ENCODE data around the gene NUP50.

Gene NUP50

GRCh38 chr22:45139693-45140092, 24.0 kb upstream of the NUP50 start:
- TF ChIP-seq, protein P1, sequence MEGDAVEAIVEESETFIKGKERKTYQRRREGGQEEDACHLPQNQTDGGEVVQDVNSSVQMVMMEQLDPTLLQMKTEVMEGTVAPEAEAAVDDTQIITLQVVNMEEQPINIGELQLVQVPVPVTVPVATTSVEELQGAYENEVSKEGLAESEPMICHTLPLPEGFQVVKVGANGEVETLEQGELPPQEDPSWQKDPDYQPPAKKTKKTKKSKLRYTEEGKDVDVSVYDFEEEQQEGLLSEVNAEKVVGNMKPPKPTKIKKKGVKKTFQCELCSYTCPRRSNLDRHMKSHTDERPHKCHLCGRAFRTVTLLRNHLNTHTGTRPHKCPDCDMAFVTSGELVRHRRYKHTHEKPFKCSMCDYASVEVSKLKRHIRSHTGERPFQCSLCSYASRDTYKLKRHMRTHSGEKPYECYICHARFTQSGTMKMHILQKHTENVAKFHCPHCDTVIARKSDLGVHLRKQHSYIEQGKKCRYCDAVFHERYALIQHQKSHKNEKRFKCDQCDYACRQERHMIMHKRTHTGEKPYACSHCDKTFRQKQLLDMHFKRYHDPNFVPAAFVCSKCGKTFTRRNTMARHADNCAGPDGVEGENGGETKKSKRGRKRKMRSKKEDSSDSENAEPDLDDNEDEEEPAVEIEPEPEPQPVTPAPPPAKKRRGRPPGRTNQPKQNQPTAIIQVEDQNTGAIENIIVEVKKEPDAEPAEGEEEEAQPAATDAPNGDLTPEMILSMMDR (IDR thresholded peaks at IDR 0.05; ENCODE audit: low read depth, low read length), result no peak
- Histone ChIP-seq H3K27ac (no peak overlapping the region), H3K9me3 (ENCODE audit: severe bottlenecking) (no peaks in the 10 kb centered on the region), H3K27me3 (ENCODE audit: insufficient read depth, low read depth, severe bottlenecking) (no peaks in the 10 kb centered on the region), H3K4me3 (ENCODE audit: low read depth, low read length) (no peak overlapping the region), H3K36me3 (no peaks in the 10 kb centered on the region)
- no peak for DNase-seq

DNA sequence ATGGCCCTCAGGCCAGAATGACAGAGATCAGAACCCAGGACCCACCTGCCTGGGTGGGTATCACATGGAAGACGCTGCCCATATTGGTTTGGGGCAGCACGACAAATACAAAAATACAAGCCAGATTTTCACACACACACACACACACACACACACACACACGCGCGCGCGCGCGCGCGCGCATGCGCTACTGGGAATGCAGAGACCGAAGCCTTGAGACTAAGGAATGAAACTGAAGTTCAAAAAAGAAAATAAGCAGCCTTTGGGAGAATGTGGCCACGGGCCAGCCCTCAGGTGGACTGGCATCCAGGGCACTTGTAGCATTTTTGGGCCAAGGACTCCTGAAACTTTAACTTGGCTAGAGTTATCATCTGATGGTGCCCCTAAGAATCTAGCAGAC, 21.3 kb upstream of the NUP50 start:
- DNase-seq, result no peak
- H3K36me3 ChIP-seq, result no peaks in the 10 kb centered on the region
- H3K4me3 ChIP-seq (ENCODE audit: low read depth, low read length), result no peak overlapping the region
- no peak overlapping the region for H3K27ac ChIP-seq
- no peaks in the 10 kb centered on the region for H3K27me3 ChIP-seq (ENCODE audit: insufficient read depth, low read depth, severe bottlenecking)
- TF ChIP-seq, protein P1 (IDR thresholded peaks at IDR 0.05; ENCODE audit: low read depth, low read length), result no peak
- H3K9me3 ChIP-seq (ENCODE audit: severe bottlenecking), result no peaks in the 10 kb centered on the region

- H3K36me3 ChIP-seq, result no peaks in the 10 kb centered on the region
- TF ChIP-seq, protein P1 (IDR thresholded peaks at IDR 0.05; ENCODE audit: low read depth, low read length), result no peak
- no peak overlapping the region for H3K4me3 ChIP-seq (ENCODE audit: low read depth, low read length)
- no peaks in the 10 kb centered on the region for H3K27me3 ChIP-seq (ENCODE audit: insufficient read depth, low read depth, severe bottlenecking)
- no peak overlapping the region for H3K27ac ChIP-seq
- DNase-seq, result no peak
- no peaks in the 10 kb centered on the region for H3K9me3 ChIP-seq (ENCODE audit: severe bottlenecking)
Observed at GRCh38 chr22:45144916-45145315, 18.8 kb upstream of the NUP50 start.

DNA sequence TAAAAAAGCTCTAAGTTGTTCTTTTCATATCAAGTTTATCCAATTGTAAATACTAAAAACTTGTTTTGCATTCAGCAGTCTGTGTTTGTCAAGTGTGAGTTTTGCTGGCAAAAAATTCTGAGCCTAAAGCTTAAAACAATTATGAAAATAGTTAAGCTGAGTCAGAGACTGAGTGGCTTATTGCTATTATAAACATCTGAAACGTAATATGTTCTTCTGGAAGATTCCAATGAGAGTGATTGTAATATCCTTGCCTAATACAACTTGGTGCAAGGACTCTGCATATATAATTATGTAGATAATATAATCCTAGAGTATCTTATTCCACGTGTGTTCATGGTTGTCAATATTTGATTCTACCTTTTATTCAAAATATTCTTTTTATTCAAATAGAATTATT, 14.1 kb upstream of the NUP50 start:
- Histone ChIP-seq H3K9me3 (ENCODE audit: severe bottlenecking) (no peaks in the 10 kb centered on the region), H3K36me3 (no peaks in the 10 kb centered on the region), H3K27ac (no peak overlapping the region), H3K4me3 (ENCODE audit: low read depth, low read length) (no peak overlapping the region), H3K27me3 (ENCODE audit: insufficient read depth, low read depth, severe bottlenecking) (no peaks in the 10 kb centered on the region)
- TF ChIP-seq, protein P1 (IDR thresholded peaks at IDR 0.05; ENCODE audit: low read depth, low read length), result no peak
- no peak for DNase-seq

DNA sequence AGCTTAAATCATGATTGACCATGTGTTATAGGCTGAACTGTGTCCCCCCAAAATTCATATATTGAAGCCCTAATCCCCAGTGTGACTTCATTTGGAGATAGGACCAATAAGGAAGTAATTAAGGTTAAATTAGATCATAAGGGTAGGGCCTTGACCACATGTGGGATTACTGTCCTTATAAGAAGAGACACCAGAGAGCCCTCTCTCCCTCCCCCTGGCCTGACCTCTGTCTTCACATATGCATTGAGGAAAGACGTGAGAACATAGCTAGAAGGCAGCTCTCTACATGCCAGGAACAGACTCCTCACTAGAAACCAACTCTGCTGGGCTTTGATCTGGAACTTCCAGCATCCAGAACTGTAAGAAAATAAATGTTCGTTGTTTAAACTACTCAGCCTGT, 13.6 kb upstream of the NUP50 start:
- no peak for DNase-seq
- H3K36me3 ChIP-seq, result no peaks in the 10 kb centered on the region
- H3K9me3 ChIP-seq (ENCODE audit: severe bottlenecking), result no peaks in the 10 kb centered on the region
- H3K4me3 ChIP-seq (ENCODE audit: low read depth, low read length), result no peak overlapping the region
- H3K27ac ChIP-seq, result no peak overlapping the region
- TF ChIP-seq, protein P1 (IDR thresholded peaks at IDR 0.05; ENCODE audit: low read depth, low read length), result no peak
- H3K27me3 ChIP-seq (ENCODE audit: insufficient read depth, low read depth, severe bottlenecking), result no peaks in the 10 kb centered on the region

GRCh38 chr22:45151503-45151902, 12.2 kb upstream of the NUP50 start:
- Histone ChIP-seq H3K27ac (no peak overlapping the region), H3K36me3 (peaks cover 5% of the 10 kb centered on the region; the same call in 1 of the 2 replicates), H3K9me3 (ENCODE audit: severe bottlenecking) (no peaks in the 10 kb centered on the region), H3K4me3 (ENCODE audit: low read depth, low read length) (no peak overlapping the region), H3K27me3 (ENCODE audit: insufficient read depth, low read depth, severe bottlenecking) (no peaks in the 10 kb centered on the region)
- no peak for DNase-seq
- TF ChIP-seq, protein P1 (IDR thresholded peaks at IDR 0.05; ENCODE audit: low read depth, low read length), result no peak

Data from WERI-Rb-1 (cell line).